Measurements from ENCODE around the gene ANG.

DNA sequence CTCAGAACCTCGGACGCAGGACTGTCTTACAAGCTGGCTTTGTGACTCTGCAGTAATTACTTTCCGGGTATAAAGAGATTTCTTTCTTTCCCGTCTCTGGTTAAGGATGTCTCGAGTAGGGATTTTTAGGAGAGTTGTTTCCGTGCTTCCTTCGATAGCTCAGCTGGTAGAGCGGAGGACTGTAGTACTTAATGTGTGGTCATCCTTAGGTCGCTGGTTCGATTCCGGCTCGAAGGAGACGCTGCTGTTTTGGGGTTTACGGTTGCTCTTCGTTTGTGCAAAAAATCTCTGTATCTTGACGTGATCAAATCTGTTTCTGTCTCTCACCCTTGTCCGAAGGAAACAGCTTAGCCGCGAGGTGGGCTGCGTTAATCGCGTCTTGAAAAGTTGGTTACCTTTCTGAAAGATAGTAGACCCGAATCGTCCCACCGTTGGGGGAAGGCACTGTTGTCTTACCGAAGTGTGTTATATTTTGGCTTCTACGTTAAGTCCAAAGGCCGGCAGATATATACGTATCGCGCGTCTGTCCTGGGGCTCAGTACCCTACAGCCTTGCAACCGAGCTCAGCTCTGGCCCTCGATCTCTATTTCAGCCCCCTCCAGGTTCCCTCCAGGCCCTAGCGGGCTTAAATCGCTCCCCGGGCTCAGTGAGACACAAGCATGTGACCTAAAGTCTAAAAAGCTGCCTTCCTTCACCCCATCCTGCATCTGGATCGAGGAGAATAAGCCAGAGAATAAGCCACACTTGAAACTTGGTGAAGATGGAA is 5.3 kb upstream of the ANG start:
- TF ChIP-seq, protein P1, sequence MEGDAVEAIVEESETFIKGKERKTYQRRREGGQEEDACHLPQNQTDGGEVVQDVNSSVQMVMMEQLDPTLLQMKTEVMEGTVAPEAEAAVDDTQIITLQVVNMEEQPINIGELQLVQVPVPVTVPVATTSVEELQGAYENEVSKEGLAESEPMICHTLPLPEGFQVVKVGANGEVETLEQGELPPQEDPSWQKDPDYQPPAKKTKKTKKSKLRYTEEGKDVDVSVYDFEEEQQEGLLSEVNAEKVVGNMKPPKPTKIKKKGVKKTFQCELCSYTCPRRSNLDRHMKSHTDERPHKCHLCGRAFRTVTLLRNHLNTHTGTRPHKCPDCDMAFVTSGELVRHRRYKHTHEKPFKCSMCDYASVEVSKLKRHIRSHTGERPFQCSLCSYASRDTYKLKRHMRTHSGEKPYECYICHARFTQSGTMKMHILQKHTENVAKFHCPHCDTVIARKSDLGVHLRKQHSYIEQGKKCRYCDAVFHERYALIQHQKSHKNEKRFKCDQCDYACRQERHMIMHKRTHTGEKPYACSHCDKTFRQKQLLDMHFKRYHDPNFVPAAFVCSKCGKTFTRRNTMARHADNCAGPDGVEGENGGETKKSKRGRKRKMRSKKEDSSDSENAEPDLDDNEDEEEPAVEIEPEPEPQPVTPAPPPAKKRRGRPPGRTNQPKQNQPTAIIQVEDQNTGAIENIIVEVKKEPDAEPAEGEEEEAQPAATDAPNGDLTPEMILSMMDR (IDR thresholded peaks at IDR 0.05): no peak
- TF ChIP-seq EZH2 (IDR thresholded peaks at IDR 0.05; ENCODE audit: borderline replicate concordance, insufficient read depth, low read depth, low read length, poor library complexity, severe bottlenecking): no peak

Measured in B cell (primary cell).